ENCODE measurements around the gene DCANP1. TPM values are rescaled to one million over a fixed set of nuclear protein-coding genes. Genes with fewer than 3 reads are reported as not detected.

The DCANP1 gene
- total RNA-seq, 1 experiment from 2014 or later = not detected

- CTCF ChIA-PET = interaction anchor here (1.2 kb wide), 1 partner anchor 17 kb away, joined by 4 read pairs; no protein-coding TSS in a partner anchor
- no peaks in the 10 kb centered on the region for H3K9me3 Mint-ChIP-seq (ENCODE audit: unreplicated experiment)
- no peaks in the 10 kb centered on the region for H3K4me1 ChIP-seq
- no peaks in the 10 kb centered on the region for H3K4me1 Mint-ChIP-seq (ENCODE audit: low read depth, unreplicated experiment)
- intact Hi-C loops (cut with micrococcal nuclease; ENCODE audit: unreplicated experiment) = no loop called here
- BruUV-seq (replicated peaks) = no TSS peak
- DNase-seq = no peak
- TF ChIP-seq CTCF (IDR thresholded peaks at IDR 0.05; ENCODE audit: insufficient read depth in 1 of 2, low read depth in 1 of 2, low read length in 1 of 2, severe bottlenecking in 1 of 2, unreplicated experiment in 1 of 2) = no peak
- no peak overlapping the region for H3K4me3 ChIP-seq (ENCODE audit: low read depth, low read length)
- no peaks in the 10 kb centered on the region for H3K27me3 ChIP-seq (replicated peaks; ENCODE audit: control insufficient read depth, insufficient read depth, low read length)
- H3K4me3 Mint-ChIP-seq (ENCODE audit: unreplicated experiment) = no peak overlapping the region
- H3K36me3 ChIP-seq (ENCODE audit: control insufficient read depth, insufficient read depth, low read length) = no peaks in the 10 kb centered on the region
- POLR2A ChIA-PET = no interaction called here
- H3K9me3 ChIP-seq = no peaks in the 10 kb centered on the region
- H3K27ac Mint-ChIP-seq (ENCODE audit: unreplicated experiment) = no peak overlapping the region
- no peaks in the 10 kb centered on the region for H3K27me3 Mint-ChIP-seq (ENCODE audit: insufficient read depth, unreplicated experiment)
- no peaks in the 10 kb centered on the region for H3K36me3 Mint-ChIP-seq (ENCODE audit: insufficient read depth, unreplicated experiment)
Observed at GRCh38 chr5:135444881-135445280, 2.3 kb downstream of the DCANP1 start.

- Mint-ChIP-seq H3K27ac (ENCODE audit: unreplicated experiment) (no peak overlapping the region), H3K4me3 (ENCODE audit: unreplicated experiment) (no peak overlapping the region), H3K4me1 (ENCODE audit: low read depth, unreplicated experiment) (no peaks in the 10 kb centered on the region), H3K27me3 (ENCODE audit: insufficient read depth, unreplicated experiment) (no peaks in the 10 kb centered on the region), H3K9me3 (ENCODE audit: unreplicated experiment) (no peaks in the 10 kb centered on the region), H3K36me3 (ENCODE audit: insufficient read depth, unreplicated experiment) (no peaks in the 10 kb centered on the region)
- no TSS peak for BruUV-seq (replicated peaks)
- H3K27me3 ChIP-seq (replicated peaks; ENCODE audit: control insufficient read depth, insufficient read depth, low read length) = no peaks in the 10 kb centered on the region
- TF ChIP-seq CTCF (IDR thresholded peaks at IDR 0.05; ENCODE audit: insufficient read depth in 1 of 2, low read depth in 1 of 2, low read length in 1 of 2, severe bottlenecking in 1 of 2, unreplicated experiment in 1 of 2) = no peak
- POLR2A ChIA-PET = no interaction called here
- DNase-seq = no peak
- H3K4me3 ChIP-seq (ENCODE audit: low read depth, low read length) = no peak overlapping the region
- no peaks in the 10 kb centered on the region for H3K9me3 ChIP-seq
- CTCF ChIA-PET = interaction anchor here (1.2 kb wide), 1 partner anchor 17 kb away, joined by 4 read pairs; no protein-coding TSS in a partner anchor
- H3K36me3 ChIP-seq (ENCODE audit: control insufficient read depth, insufficient read depth, low read length) = no peaks in the 10 kb centered on the region
- no peaks in the 10 kb centered on the region for H3K4me1 ChIP-seq
- intact Hi-C loops (cut with micrococcal nuclease; ENCODE audit: unreplicated experiment) = no loop called here
Observed at GRCh38 chr5:135444360-135444759, 2.8 kb downstream of the DCANP1 start.

DNA sequence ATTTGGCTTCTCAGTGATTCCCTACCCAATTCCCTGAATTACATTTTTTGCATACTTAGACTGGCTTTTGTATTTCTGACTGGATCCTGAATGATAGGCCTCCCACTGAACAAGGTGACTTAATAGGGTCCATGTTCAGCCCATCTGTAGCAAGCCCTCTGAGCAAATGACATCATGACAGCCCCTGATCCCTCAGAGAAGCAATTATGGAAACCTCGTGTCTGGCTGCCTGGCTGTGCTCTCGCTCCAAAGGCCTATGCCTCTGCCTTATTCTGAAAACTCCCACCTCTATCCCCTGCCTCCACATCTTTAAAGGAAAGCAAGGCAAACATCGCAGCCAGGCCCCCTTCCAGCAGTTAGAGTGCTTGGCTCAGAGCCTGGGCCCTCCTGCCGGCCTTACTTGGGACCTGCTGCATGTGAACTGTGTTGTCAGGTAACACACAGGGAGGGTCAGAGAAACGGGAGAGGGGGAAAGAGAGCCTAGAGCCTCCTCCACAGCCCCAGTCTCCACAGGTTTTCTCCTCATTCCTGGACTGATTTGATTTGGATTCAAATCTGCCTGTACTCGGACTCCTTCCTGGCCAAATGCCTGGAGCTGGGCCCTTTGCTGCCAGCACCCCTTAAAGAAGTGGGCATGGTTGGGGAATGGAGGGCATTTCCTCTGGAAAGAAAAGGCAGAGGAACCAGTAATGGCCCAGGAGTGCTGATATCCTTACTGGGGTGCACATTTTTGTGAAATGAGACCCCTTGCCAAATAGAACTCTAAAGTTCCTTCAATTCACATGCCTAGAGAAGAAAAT is 3.8 kb downstream of the DCANP1 start:
- H3K4me3 ChIP-seq (ENCODE audit: low read depth, low read length) = no peak overlapping the region
- DNase-seq = no peak
- intact Hi-C loops (cut with micrococcal nuclease; ENCODE audit: unreplicated experiment) = no loop called here
- CTCF ChIA-PET = no interaction called here
- no peaks in the 10 kb centered on the region for H3K27me3 Mint-ChIP-seq (ENCODE audit: insufficient read depth, unreplicated experiment)
- POLR2A ChIA-PET = no interaction called here
- H3K36me3 ChIP-seq (ENCODE audit: control insufficient read depth, insufficient read depth, low read length) = no peaks in the 10 kb centered on the region
- no peaks in the 10 kb centered on the region for H3K27me3 ChIP-seq (replicated peaks; ENCODE audit: control insufficient read depth, insufficient read depth, low read length)
- no peaks in the 10 kb centered on the region for H3K9me3 Mint-ChIP-seq (ENCODE audit: unreplicated experiment)
- no peak for TF ChIP-seq CTCF (IDR thresholded peaks at IDR 0.05; ENCODE audit: insufficient read depth in 1 of 2, low read depth in 1 of 2, low read length in 1 of 2, severe bottlenecking in 1 of 2, unreplicated experiment in 1 of 2)
- H3K27ac Mint-ChIP-seq (ENCODE audit: unreplicated experiment) = no peak overlapping the region
- no TSS peak for BruUV-seq (replicated peaks)
- H3K4me1 Mint-ChIP-seq (ENCODE audit: low read depth, unreplicated experiment) = no peaks in the 10 kb centered on the region
- no peaks in the 10 kb centered on the region for H3K36me3 Mint-ChIP-seq (ENCODE audit: insufficient read depth, unreplicated experiment)
- no peaks in the 10 kb centered on the region for H3K4me1 ChIP-seq
- H3K4me3 Mint-ChIP-seq (ENCODE audit: unreplicated experiment) = no peak overlapping the region
- no peaks in the 10 kb centered on the region for H3K9me3 ChIP-seq
